K562 (cell line): ENCODE results near the gene ZC3H10. TPM values are rescaled to one million over a fixed set of nuclear protein-coding genes. Genes with fewer than 3 reads are reported as not detected.

ENCODE experiments used
- CXXC5 ChIP-seq: fragments of 250-450 bp; sonication (Bioruptor Pico); IDR thresholded peaks from 2 replicates; pipeline ENCODE4 v1.8.0; 2022; ENCODE audit warnings: inconsistent platforms, mild to moderate bottlenecking, moderate library complexity
- EZH2 ChIP-seq: IDR thresholded peaks from 2 replicates; pipeline ENCODE4 v1.6.1; 2012; ENCODE audit warnings: low read depth, mild to moderate bottlenecking, inconsistent platforms, low read length, borderline replicate concordance
- GABPB2 ChIP-seq: fragments of 250-450 bp; sonication (Bioruptor Pico); conservative IDR thresholded peaks from 2 replicates; pipeline ENCODE4 v1.5.1; 2021; ENCODE audit warnings: mild to moderate bottlenecking
- JUN ChIP-seq, 2 experiments: sonication (generic) in 1 of 2; formaldehyde crosslinking in 1 of 2; IDR thresholded peaks; 2 replicates each; pipeline versions ENCODE4 v1.6.1 to v1.8.0; 2012 to 2022; ENCODE audit warnings: borderline replicate concordance in 2 of 2, mild to moderate bottlenecking in 2 of 2, improper control_type of control experiment in 1 of 2, low read depth in 1 of 2, low read length in 1 of 2, missing genetic modification reagents in 1 of 2
- KAT7 ChIP-seq: sonication (generic); formaldehyde crosslinking; IDR thresholded peaks from 2 replicates; pipeline ENCODE4 v1.8.0; 2022; ENCODE audit warnings: missing genetic modification reagents, mild to moderate bottlenecking, borderline replicate concordance
- KDM5B ChIP-seq: fragments of 200-600 bp; sonication (generic); IDR thresholded peaks from 2 replicates; pipeline ENCODE4 v1.6.1; 2012; ENCODE audit warnings: low read depth, mild to moderate bottlenecking, moderate library complexity, low read length, control low read depth, inconsistent platforms; ENCODE audit not compliant: insufficient replicate concordance
- MTA3 ChIP-seq: fragments of 450-650 bp; formaldehyde crosslinking; IDR thresholded peaks from 2 replicates; pipeline ENCODE4 v1.6.1; 2017; ENCODE audit warnings: mild to moderate bottlenecking, borderline replicate concordance
- RFX7 ChIP-seq: fragments of 250-450 bp; sonication (Bioruptor Pico); IDR thresholded peaks from 2 replicates; pipeline ENCODE4 v1.5.1; 2021; ENCODE audit warnings: mild to moderate bottlenecking
- SETDB1 ChIP-seq: IDR thresholded peaks from one replicate; pipeline ENCODE4 v1.6.1; 2012; ENCODE audit warnings: low read length, control low read depth, inconsistent platforms
- SIN3B ChIP-seq: fragments of 450-650 bp; IDR thresholded peaks from 2 replicates; pipeline ENCODE4 v1.6.1; 2017; ENCODE audit warnings: low read depth, mild to moderate bottlenecking, moderate library complexity
- polyA plus RNA-seq, 8 experiments: library from polyadenylated mRNA; depleted of rRNA in 4 of 8; stranded (reverse) in 5 of 8; unstranded in 3 of 8; fragments of >200 nt; fragmentation: Nextera tagmentation in 2 of 8; fragmentation: Illumina TruSeq in 1 of 8; extraction: Ambion mirVana in 2 of 8; extraction: Trizol in 1 of 8; gene quantifications; 2 replicates each; pipeline versions ENCODE4 v1.2.1 to v1.2.3, GENCODE V29; 2011 to 2014; ENCODE audit warnings: inconsistent platforms in 1 of 8, missing spikeins in 1 of 8
- total RNA-seq, 7 experiments: library from RNA; depleted of rRNA in 6 of 7; stranded (reverse); fragments of >200 nt in 6 of 7; fragmentation: Illumina TruSeq in 2 of 7; extraction: Trizol in 2 of 7; gene quantifications; 2 replicates each; pipeline versions ENCODE4 v1.2.1 to v1.2.3, GENCODE V29; 2011 to 2021; ENCODE audit warnings: low replicate concordance in 1 of 7
- TF ChIP-seq, protein P1 (sequence below): fragments of 450-650 bp; IDR thresholded peaks from 2 replicates; pipeline ENCODE4 v1.6.1; 2016; ENCODE audit warnings: mild to moderate bottlenecking, moderate library complexity
- TF ChIP-seq, protein P2 (sequence below): sonication (generic); formaldehyde crosslinking; IDR thresholded peaks from 2 replicates; pipeline ENCODE4 v1.9.0; 2022; ENCODE audit warnings: mild to moderate bottlenecking, missing genetic modification reagents
- TF ChIP-seq, protein P3 (sequence below): fragments of 250-450 bp; sonication (Bioruptor Pico); IDR thresholded peaks from 2 replicates; pipeline ENCODE4 v1.9.0; 2021; ENCODE audit warnings: mild to moderate bottlenecking, inconsistent platforms

Gene ZC3H10
- total and polyA plus RNA-seq, 9 of the 15 experiments (the other 6 are each of a cell fraction or from before 2014, with no cell fraction given) = 0.31 to 4.1 (median 1.6) TPM

GRCh38 chr12:56119361-56119796 is 1.3 kb downstream of the ZC3H10 start (continued):
- TF ChIP-seq KDM5B = no peak
- no peak for TF ChIP-seq SETDB1
- no peak for TF ChIP-seq RFX7 (CRISPR knock-in tag)
- TF ChIP-seq KAT7 (CRISPR knock-in tag) = no peak
- TF ChIP-seq SIN3B = no peak
- no peak for TF ChIP-seq MTA3
- TF ChIP-seq EZH2 = no peak
- TF ChIP-seq, protein P1, sequence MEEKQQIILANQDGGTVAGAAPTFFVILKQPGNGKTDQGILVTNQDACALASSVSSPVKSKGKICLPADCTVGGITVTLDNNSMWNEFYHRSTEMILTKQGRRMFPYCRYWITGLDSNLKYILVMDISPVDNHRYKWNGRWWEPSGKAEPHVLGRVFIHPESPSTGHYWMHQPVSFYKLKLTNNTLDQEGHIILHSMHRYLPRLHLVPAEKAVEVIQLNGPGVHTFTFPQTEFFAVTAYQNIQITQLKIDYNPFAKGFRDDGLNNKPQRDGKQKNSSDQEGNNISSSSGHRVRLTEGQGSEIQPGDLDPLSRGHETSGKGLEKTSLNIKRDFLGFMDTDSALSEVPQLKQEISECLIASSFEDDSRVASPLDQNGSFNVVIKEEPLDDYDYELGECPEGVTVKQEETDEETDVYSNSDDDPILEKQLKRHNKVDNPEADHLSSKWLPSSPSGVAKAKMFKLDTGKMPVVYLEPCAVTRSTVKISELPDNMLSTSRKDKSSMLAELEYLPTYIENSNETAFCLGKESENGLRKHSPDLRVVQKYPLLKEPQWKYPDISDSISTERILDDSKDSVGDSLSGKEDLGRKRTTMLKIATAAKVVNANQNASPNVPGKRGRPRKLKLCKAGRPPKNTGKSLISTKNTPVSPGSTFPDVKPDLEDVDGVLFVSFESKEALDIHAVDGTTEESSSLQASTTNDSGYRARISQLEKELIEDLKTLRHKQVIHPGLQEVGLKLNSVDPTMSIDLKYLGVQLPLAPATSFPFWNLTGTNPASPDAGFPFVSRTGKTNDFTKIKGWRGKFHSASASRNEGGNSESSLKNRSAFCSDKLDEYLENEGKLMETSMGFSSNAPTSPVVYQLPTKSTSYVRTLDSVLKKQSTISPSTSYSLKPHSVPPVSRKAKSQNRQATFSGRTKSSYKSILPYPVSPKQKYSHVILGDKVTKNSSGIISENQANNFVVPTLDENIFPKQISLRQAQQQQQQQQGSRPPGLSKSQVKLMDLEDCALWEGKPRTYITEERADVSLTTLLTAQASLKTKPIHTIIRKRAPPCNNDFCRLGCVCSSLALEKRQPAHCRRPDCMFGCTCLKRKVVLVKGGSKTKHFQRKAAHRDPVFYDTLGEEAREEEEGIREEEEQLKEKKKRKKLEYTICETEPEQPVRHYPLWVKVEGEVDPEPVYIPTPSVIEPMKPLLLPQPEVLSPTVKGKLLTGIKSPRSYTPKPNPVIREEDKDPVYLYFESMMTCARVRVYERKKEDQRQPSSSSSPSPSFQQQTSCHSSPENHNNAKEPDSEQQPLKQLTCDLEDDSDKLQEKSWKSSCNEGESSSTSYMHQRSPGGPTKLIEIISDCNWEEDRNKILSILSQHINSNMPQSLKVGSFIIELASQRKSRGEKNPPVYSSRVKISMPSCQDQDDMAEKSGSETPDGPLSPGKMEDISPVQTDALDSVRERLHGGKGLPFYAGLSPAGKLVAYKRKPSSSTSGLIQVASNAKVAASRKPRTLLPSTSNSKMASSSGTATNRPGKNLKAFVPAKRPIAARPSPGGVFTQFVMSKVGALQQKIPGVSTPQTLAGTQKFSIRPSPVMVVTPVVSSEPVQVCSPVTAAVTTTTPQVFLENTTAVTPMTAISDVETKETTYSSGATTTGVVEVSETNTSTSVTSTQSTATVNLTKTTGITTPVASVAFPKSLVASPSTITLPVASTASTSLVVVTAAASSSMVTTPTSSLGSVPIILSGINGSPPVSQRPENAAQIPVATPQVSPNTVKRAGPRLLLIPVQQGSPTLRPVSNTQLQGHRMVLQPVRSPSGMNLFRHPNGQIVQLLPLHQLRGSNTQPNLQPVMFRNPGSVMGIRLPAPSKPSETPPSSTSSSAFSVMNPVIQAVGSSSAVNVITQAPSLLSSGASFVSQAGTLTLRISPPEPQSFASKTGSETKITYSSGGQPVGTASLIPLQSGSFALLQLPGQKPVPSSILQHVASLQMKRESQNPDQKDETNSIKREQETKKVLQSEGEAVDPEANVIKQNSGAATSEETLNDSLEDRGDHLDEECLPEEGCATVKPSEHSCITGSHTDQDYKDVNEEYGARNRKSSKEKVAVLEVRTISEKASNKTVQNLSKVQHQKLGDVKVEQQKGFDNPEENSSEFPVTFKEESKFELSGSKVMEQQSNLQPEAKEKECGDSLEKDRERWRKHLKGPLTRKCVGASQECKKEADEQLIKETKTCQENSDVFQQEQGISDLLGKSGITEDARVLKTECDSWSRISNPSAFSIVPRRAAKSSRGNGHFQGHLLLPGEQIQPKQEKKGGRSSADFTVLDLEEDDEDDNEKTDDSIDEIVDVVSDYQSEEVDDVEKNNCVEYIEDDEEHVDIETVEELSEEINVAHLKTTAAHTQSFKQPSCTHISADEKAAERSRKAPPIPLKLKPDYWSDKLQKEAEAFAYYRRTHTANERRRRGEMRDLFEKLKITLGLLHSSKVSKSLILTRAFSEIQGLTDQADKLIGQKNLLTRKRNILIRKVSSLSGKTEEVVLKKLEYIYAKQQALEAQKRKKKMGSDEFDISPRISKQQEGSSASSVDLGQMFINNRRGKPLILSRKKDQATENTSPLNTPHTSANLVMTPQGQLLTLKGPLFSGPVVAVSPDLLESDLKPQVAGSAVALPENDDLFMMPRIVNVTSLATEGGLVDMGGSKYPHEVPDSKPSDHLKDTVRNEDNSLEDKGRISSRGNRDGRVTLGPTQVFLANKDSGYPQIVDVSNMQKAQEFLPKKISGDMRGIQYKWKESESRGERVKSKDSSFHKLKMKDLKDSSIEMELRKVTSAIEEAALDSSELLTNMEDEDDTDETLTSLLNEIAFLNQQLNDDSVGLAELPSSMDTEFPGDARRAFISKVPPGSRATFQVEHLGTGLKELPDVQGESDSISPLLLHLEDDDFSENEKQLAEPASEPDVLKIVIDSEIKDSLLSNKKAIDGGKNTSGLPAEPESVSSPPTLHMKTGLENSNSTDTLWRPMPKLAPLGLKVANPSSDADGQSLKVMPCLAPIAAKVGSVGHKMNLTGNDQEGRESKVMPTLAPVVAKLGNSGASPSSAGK = peak; percentile 57; the same call in 1 of the 2 replicates
- TF ChIP-seq JUN (IDR thresholded peaks at IDR 0.05; ENCODE audit: borderline replicate concordance, low read depth, low read length) = peak; percentile 47; the same call in 1 of the 2 replicates
- TF ChIP-seq JUN (CRISPR knock-in tag; IDR thresholded peaks at IDR 0.05; ENCODE audit: borderline replicate concordance) = no peak
- TF ChIP-seq, protein P2, sequence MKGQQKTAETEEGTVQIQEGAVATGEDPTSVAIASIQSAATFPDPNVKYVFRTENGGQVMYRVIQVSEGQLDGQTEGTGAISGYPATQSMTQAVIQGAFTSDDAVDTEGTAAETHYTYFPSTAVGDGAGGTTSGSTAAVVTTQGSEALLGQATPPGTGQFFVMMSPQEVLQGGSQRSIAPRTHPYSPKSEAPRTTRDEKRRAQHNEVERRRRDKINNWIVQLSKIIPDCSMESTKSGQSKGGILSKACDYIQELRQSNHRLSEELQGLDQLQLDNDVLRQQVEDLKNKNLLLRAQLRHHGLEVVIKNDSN (CRISPR knock-in tag) = peak; percentile 86
- TF ChIP-seq CXXC5 (CRISPR knock-in tag) = no peak
- TF ChIP-seq, protein P3, sequence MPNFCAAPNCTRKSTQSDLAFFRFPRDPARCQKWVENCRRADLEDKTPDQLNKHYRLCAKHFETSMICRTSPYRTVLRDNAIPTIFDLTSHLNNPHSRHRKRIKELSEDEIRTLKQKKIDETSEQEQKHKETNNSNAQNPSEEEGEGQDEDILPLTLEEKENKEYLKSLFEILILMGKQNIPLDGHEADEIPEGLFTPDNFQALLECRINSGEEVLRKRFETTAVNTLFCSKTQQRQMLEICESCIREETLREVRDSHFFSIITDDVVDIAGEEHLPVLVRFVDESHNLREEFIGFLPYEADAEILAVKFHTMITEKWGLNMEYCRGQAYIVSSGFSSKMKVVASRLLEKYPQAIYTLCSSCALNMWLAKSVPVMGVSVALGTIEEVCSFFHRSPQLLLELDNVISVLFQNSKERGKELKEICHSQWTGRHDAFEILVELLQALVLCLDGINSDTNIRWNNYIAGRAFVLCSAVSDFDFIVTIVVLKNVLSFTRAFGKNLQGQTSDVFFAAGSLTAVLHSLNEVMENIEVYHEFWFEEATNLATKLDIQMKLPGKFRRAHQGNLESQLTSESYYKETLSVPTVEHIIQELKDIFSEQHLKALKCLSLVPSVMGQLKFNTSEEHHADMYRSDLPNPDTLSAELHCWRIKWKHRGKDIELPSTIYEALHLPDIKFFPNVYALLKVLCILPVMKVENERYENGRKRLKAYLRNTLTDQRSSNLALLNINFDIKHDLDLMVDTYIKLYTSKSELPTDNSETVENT (CRISPR knock-in tag) = no peak
- TF ChIP-seq GABPB2 (CRISPR knock-in tag) = no peak; the same call in 1 of the 2 replicates
